Measurements from ENCODE around the gene PTPRF.

Gene PTPRF

DNA sequence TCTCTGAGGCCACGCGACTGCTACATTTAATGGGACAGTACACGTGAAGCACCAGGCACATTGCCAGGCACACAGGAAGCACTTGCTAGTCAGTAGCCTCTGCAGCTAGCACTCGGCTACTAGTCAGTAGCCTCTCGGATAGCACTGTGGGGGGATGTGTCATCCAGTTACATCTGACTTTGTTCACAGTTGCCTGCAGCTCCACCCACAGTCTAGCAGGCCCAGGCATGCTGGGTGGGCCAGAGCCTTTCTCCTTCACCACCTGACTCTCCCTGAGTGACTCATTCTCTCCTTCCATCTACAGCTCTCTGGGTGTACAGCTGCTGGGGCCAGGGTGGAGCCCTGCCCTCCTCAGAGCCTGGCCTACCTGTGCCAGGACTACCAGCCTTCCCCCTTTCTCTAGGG, 51.5 kb downstream of the PTPRF start:
- DNase-seq (ENCODE audit: low spot score), result no peak

DNA sequence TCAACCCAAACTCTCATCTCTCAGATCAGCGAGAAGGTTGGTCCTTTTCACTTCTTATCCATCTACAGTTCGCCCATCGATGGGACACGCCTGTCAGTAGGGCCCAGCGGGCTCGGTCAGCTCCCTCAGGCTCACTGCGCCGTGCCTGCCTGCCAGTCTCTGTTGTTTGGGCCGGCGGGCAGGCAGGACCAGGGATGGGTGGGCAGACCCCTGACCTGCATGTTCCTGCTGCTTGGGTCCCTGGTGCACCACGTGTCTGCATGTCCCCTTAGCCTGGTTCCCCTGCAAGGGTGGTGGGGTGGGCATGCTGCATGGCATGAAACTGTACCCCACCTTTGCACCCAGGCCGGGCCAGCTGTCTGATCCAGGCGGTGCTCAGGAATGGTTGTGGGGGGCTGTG, 52.4 kb downstream of the PTPRF start:
- no peak for DNase-seq (ENCODE audit: low spot score)

DNA sequence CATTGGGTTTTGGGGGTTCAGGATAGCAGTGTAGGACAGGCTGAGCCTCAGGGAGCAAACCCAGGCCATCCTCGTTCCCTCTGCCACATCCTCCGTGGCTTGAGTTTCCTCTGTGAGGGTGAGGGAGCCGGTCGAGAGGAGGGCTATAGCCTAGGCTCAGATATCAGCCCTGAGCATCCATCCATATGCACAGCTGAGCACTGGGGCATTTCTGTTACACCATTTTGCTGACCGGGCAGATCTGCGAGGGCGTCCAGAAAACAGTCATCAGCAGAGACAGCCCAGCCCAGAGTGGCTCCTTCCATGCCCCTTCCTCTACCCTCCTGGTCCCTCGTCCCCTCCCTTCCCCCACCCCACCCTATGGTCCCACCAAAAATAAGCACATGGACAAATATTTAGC, 53.5 kb downstream of the PTPRF start:
- DNase-seq (ENCODE audit: low spot score), result no peak

DNA sequence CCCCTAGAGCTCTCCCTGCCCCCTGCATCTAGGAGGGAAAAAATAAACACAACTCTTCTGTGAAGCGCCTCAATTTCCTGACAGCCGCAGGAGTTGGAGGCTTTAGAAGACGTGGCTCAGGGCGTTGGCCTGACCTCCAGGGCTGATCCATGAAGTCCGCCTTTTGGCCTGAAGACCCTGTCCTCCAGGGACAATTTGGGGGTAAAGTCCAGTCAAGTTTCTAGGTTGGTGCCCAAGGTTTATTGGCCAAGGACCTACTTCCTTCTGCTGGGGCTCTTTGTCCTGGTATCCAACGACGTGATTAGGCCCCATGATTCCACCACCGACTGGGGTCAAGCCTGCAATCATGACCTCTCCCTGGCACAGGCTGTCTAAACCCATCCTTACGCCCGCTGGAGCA, 54.9 kb downstream of the PTPRF start:
- DNase-seq (ENCODE audit: low spot score), result no peak

DNA sequence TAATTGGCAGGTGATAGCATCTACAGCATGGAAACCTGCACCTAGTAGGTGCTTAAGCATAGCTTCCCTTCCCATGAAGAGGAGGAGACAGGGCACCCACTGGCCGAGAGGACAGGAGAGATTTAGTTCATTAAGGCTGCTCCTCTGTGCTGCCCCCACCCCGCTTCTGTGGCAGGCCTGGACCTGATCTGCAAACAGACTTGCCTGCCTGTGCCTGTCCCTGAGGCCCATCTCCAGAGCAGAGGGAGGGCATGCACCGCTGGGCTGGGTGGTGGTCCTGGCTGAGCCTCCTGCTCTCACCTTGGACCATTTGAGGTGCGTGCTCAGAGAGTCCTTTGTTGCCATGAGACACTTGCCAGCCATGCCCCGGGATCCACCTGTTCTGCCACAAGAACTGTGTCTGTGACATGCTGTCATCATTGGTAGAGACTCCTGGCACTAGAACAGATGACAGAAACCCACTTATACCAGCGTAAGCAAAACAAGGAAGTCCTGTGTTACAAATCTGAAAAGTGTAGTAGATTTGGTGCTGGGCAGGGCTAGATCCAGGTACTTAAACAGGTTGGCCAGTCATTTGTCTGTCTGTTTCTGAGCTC, 55.6 kb downstream of the PTPRF start:
- DNase-seq (ENCODE audit: low spot score), result no peak

DNA sequence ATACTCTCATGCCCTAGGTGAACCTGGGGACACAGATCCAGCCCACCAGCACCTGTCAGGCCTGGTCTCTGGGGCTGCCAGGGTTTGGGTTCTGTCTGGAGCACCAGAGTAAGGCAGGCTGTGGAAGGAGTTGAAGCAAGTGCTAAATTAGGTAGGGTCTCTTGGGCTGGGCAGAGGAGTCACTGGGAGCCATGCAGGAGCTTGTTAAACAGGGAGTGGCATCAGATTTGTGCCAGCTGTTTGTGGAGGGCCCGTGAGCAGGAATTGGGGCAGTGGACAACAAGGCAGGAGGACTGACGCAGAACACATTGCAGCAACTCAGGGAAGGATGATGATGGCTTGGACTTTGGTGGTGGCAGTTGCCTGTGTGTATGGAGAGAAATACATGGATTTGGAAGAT, 56.3 kb downstream of the PTPRF start:
- DNase-seq (ENCODE audit: low spot score), result no peak

DNA sequence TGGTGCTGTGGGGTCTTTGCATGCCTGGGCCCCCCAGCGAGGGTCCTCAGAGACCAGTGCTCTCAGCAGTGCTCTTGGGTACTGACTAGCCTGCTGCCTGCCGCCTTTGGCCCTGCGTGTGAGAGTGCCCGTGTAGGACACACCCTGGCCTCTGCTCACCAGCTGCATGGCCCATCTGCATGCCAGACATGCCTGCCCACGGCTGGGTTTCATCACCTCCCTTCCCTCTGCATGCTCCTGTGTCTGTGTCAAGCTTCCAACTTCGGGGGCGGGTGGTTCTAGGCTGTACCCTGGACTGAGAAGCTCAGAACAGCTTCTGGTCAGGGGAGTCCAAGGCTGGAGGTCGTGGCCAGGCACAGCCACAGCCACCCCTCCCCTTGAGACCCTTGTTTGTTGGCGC, 56.9 kb downstream of the PTPRF start:
- DNase-seq (ENCODE audit: low spot score), result no peak

DNA sequence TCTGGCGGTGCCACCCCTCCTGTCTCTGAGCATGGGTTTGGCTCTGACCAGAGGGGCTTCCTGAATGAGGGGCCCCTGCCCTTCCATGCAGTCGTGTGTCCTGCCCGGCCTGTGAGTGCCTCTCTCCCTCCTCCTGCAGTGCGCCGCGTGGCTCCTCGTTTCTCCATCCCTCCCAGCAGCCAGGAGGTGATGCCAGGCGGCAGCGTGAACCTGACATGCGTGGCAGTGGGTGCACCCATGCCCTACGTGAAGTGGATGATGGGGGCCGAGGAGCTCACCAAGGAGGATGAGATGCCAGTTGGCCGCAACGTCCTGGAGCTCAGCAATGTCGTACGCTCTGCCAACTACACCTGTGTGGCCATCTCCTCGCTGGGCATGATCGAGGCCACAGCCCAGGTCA, 57.9 kb downstream of the PTPRF start:
- no peak for DNase-seq (ENCODE audit: low spot score)

DNA sequence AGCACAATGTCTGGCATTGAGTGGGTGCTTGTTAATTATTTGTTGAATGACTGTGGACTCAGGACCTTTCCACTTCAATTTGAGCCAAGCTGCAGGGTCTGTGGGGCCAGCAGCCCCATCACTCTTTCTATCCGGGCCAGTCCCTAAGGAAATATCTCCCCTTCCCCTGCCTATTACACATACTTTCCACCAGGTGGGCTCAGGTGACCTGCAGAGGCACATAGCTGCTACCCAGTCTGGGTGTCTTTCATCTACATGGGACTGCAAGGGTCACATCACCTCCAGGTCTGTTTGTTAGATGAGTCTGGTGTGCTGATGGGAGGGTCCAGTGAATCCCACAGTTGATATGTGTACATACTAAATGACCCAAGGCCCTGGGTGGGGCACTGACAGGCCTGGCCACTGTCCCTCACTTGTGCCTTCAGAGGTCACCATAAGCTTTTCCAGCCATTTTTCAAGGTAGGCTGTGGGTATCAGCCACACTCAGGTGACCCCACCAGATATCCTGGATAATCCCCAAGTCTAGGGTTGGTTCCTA, 59.8 kb downstream of the PTPRF start:
- DNase-seq (ENCODE audit: low spot score), result peak; percentile 75

DNA sequence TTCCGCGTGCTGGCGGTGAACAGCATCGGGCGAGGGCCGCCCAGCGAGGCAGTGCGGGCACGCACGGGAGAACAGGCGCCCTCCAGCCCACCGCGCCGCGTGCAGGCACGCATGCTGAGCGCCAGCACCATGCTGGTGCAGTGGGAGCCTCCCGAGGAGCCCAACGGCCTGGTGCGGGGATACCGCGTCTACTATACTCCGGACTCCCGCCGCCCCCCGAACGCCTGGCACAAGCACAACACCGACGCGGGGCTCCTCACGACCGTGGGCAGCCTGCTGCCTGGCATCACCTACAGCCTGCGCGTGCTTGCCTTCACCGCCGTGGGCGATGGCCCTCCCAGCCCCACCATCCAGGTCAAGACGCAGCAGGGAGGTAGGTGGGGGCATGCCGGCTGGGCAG, 60.5 kb downstream of the PTPRF start:
- no peak for DNase-seq (ENCODE audit: low spot score)

DNA sequence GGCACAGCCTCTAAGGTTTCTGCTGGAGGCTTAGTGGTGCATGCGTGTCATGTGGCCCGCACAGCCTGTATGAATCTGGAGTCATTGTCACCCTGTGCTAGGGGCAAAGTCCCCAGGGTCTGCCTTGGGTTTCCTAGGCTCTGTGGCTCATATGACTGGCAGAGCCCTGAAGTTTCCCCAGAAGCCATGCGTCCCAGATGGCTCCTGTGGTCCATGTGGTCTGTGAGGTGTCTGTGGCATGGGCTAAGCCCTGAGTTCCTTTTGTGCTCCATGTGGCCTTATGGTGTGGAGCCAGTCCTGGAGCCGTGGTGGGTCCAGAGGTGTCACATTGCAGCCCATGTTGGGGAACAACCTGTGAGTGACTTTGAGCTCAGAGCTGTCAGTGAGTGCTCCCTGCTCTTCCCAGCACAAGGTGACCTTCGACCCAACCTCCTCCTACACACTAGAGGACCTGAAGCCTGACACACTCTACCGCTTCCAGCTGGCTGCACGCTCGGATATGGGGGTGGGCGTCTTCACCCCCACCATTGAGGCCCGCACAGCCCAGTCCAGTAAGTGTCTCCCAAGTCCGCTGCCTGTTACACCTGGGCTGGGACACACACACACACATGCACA, 61.5 kb downstream of the PTPRF start:
- no peak for DNase-seq (ENCODE audit: low spot score)

DNA sequence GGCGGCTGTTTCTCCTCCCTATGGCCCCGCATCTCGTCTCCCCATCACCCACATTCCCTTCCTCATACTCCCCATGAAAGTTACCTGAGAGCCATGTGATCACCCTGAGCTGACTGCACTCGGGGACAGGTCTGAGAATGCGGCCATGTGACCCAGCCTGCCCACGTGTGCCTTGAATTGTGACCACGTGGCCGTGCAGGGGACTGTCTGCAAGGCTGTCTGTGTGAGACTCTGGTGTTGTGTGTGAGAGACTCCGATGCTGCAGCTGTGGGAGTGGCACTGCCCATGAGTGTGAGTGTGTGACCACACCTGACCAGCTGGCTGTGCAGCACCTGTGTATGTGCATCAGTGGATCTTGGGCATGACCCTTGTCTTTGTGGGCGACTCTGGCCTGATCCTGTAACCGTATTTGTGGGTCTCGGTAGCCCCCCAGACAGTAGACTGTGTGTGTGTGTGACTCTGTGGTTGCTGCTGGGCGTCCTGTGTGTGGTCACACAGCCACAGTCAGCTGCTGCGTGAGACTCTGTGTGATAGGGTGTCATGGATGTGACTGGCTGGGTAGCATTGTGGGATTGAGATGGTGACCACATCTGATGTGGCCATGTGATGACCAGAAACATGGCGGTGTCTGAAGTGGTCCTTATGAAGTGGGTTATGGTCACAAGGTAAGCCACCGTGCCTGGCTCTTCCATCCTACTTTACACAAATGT, 62.4 kb downstream of the PTPRF start:
- DNase-seq (ENCODE audit: low spot score), result no peak

DNA sequence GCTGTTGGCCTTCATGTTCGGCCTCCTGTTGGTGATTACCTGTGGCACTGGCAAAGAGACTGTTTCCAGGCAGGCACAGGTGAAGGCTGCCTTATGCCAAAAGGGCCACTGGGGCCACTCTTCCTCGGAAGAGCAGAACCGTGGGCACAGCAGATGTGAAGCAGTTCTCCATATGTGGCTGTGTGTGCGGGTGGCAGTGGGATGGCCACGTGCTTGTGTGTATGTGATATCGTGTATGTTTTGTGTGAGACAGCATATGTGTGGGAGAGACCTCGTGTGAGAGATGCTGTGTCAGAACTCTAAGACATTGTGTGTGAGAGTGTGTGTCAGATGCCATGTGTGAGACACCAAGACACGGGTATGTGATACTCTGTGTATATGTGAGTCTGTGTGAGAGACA, 65.9 kb downstream of the PTPRF start:
- DNase-seq (ENCODE audit: low spot score), result no peak

DNA sequence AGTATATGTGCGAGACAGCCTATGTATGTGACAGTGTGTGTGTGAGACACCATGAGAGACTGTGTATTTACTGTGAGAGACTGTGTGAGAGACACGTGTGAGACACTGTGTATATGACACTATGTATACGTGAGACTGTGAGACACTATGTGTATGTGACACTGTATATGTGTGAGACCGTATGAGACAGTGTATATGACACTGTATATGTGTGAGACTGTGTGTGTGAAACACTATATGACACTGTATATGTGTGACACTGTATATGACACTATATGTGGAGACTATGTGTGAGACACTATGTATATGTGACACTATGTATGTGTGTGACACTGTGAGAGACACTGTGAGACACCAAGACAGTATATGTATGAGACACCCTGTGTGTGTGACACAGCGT, 66.3 kb downstream of the PTPRF start:
- DNase-seq (ENCODE audit: low spot score), result no peak

DNA sequence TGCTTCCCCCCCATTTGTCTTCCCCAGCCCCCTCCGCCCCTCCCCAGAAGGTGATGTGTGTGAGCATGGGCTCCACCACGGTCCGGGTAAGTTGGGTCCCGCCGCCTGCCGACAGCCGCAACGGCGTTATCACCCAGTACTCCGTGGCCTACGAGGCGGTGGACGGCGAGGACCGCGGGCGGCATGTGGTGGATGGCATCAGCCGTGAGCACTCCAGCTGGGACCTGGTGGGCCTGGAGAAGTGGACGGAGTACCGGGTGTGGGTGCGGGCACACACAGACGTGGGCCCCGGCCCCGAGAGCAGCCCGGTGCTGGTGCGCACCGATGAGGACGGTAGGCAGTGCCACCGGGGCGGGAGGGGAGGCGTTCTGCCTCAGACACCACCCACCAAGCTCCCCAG, 67.0 kb downstream of the PTPRF start:
- no peak for DNase-seq (ENCODE audit: low spot score)

DNA sequence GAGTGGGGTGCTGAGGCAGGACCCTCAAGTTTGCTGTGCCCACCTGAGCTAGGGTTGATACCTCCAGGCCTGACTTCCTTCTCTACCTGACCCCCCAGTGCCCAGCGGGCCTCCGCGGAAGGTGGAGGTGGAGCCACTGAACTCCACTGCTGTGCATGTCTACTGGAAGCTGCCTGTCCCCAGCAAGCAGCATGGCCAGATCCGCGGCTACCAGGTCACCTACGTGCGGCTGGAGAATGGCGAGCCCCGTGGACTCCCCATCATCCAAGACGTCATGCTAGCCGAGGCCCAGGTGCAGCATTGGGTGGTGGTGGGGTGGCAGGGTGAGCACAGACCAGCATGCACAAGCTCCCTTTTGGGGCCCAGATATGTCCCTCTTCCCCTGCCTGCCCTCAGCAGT, 67.9 kb downstream of the PTPRF start:
- no peak for DNase-seq (ENCODE audit: low spot score)

DNA sequence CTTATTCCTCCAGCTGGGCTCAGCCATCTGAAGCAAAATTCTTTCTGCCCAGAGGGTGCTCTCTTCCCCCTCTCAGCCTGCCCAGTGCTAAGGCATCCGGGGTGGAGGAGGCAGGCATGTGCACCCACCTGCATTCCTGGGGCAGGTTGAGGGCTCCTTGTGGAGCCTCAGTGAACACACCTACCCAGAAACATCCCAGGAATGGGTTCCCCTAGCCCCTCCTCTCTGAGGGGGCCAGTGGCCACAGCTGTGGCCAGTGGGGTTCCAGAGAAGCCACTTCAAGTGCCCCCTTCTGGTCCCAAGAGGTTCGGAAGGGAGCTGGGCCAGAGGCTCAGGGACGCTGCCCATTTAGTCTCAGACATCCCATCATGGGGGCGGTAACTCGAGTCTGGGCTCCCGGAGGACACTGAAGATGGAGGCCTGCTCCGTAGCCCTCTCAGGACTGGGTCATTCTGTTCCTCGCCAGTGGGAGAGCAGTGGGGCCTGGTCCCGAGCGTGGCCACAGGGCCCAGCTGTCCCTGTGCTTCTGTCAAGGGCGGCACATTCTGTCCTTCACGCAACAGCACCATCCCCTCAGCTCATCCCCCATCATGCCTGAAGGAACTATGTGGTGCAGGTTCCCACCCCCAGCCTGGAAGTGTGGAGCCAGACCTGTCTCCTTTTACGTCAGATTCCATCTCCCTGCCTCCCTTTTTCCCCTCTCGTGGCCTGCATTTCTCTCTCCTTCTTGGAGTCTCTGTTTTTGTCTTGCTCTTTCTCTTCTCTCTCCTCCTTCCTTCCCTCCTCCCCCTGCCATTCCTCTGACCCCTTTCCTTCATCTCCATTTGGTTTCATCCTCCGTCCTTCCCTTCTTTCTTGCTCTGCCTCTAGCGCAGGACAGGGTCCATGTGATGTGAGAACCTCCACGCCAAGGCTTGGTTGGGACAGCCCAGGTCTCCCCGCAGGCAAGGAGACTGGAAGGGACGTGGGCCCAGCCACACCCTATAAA, 69.6 kb downstream of the PTPRF start:
- DNase-seq (ENCODE audit: low spot score), result no peak

DNA sequence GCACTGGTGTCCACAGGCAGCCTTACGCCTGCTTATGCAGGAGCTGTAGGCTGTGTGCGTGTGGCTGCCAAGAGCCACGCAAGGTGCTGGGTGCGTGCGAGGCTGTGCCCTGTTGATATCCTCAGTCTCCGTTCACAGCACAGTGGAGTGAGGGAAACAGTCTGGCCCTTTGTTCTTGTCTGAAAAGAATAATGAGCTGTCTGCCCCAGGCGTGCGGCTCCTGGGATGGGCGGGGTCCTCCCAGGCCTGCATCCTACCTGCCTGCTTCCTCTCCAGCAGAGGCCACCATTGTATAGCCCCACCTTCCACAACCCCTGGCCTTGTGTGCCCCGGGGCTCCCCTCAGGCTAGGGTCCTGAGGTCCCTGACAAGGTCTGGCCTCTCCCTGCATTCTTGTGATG, 72.3 kb downstream of the PTPRF start:
- no peak for DNase-seq (ENCODE audit: low spot score)

DNA sequence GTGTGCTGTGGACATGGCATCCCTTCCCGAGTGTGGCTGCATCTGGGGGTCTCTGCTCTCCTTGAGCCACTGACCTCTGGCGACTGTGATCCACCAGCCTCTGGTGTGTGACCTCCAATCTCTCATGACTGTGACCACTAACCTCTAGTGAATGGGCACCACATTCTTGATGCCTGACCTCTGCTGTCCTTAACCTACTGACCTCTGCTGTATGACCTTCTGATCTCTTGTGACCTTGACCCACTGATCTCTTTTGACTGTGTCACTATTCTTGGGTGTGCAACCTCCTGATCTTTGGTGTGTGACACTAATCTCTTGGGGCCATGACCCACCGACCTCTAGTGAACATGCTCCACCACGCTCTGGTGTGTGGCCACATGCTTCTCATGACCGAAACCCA, 73.5 kb downstream of the PTPRF start:
- no peak for DNase-seq (ENCODE audit: low spot score)

DNA sequence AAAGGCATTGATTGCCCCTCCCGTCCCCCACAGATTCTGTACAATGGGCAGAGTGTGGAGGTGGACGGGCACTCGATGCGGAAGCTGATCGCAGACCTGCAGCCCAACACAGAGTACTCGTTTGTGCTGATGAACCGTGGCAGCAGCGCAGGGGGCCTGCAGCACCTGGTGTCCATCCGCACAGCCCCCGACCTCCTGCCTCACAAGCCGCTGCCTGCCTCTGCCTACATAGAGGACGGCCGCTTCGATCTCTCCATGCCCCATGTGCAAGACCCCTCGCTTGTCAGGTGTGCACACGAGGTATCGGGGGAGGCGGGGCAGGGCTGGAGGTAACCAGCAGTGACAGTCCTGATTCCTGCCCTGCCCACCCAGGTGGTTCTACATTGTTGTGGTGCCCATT, 74.5 kb downstream of the PTPRF start:
- DNase-seq (ENCODE audit: low spot score), result no peak

DNA sequence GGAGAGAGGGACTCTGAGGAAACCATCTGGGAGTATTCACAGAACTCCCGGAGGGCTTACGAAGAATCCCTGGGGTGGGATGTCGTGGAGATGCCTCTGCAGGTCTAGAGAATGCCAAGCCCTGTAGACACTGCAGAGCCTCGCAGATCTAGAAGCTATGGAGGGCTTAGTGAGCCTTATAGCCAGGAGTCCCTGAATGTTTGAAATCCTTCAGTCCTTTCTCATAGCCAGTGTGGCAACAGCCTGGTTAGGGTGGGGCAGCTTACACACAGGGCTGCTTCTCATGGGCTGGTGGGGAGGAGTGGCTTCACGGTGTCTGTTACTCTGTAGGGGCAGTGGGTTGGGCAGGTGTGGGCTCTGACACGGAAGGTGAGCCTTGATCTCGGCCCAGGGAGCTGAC, 75.1 kb downstream of the PTPRF start:
- DNase-seq (ENCODE audit: low spot score), result no peak

DNA sequence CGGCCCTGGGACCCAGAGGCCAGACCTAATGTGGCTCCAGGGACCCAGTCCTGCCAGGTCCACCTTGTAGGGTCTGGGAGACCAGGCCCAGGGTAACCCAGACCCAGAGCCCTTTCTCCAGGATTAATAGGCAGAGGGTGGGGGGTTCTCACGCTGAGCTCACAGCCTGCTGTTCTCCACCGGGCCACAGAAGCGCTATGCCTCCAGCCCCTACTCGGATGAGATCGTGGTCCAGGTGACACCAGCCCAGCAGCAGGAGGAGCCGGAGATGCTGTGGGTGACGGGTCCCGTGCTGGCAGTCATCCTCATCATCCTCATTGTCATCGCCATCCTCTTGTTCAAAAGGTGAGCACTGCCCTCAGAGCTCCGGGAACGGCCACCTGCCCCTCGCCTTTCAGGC, 75.9 kb downstream of the PTPRF start:
- no peak for DNase-seq (ENCODE audit: low spot score)

All from HuH-7.5 (cell line).